Esophagus (tissue), 2 donors: Measurements from ENCODE around the gene DCLK2. TPM values are rescaled to one million over a fixed set of nuclear protein-coding genes. Genes with fewer than 3 reads are reported as not detected.

ENCODE experiments used
- H3K27ac ChIP-seq, 2 donors: one replicate each; pipeline ENCODE4 v1.5.1; 2013; ENCODE audit warnings: low read depth in 2 of 2, mild to moderate bottlenecking in 2 of 2, inconsistent platforms in 1 of 2, low read length in 1 of 2, moderate library complexity in 1 of 2
- H3K27me3 ChIP-seq, 2 donors: one replicate each; pipeline ENCODE4 v1.6.1; 2013; ENCODE audit warnings: low read length in 2 of 2, control low read depth in 1 of 2, mild to moderate bottlenecking in 1 of 2; ENCODE audit not compliant: insufficient read depth in 2 of 2, control insufficient read depth in 1 of 2
- H3K36me3 ChIP-seq, 2 donors: one replicate each; pipeline ENCODE4 v1.6.1; 2013; ENCODE audit warnings: low read length in 1 of 2; ENCODE audit not compliant: control insufficient read depth in 2 of 2, insufficient read depth in 2 of 2
- H3K4me1 ChIP-seq, 2 donors: one replicate each; pipeline ENCODE4 v1.6.1; 2013; ENCODE audit warnings: low read length in 1 of 2; ENCODE audit not compliant: control insufficient read depth in 2 of 2, insufficient read depth in 2 of 2
- H3K4me3 ChIP-seq, 2 donors: one replicate each; pipeline ENCODE4 v1.5.1; 2013; ENCODE audit warnings: low read length in 2 of 2, mild to moderate bottlenecking in 2 of 2, low read depth in 1 of 2, moderate library complexity in 1 of 2
- H3K9me3 ChIP-seq, 2 donors: one replicate each; pipeline ENCODE4 v1.6.1; 2013; ENCODE audit warnings: mild to moderate bottlenecking in 2 of 2, low read depth in 1 of 2, low read length in 1 of 2, moderate library complexity in 1 of 2; ENCODE audit not compliant: control insufficient read depth in 2 of 2, insufficient read depth in 1 of 2
- WGBS, 2 donors: extraction: QIAGEN DNeasy Blood & Tissue Kit; methylation state at CpG; one replicate each; pipeline ENCODE4 v1.1.7; 2013; 5-methylcytosine and 5-hydroxymethylcytosine counted together
- polyA plus RNA-seq, 2 donors: library from polyadenylated mRNA; stranded (reverse); fragments of 200-250 nt; gene quantifications; one replicate each; pipeline ENCODE4 v1.2.3, GENCODE V29; 2013
- donor health status: healthy with polysubstance abuse.
- donor health status: Bipolar disorder and iron deficiency.

Gene DCLK2
- polyA plus RNA-seq, 2 donors: 0.74 to 0.75 TPM

GRCh38 chr4:150278206-150278605 is 200.0 kb downstream of the DCLK2 start:
- 83 to 84% methylated on average over 2 of the region's 2 CpGs for WGBS, 2 donors
- Histone ChIP-seq H3K4me1 (no peaks in the 10 kb centered on the region), H3K27me3 (no peaks in the 10 kb centered on the region), H3K27ac (no peak overlapping the region), H3K9me3 (peaks cover 3% of the 10 kb centered on the region in 2 donors), H3K36me3 (peaks cover 0 to 13% of the 10 kb centered on the region in 2 donors), H3K4me3 (no peak overlapping the region)

DNA sequence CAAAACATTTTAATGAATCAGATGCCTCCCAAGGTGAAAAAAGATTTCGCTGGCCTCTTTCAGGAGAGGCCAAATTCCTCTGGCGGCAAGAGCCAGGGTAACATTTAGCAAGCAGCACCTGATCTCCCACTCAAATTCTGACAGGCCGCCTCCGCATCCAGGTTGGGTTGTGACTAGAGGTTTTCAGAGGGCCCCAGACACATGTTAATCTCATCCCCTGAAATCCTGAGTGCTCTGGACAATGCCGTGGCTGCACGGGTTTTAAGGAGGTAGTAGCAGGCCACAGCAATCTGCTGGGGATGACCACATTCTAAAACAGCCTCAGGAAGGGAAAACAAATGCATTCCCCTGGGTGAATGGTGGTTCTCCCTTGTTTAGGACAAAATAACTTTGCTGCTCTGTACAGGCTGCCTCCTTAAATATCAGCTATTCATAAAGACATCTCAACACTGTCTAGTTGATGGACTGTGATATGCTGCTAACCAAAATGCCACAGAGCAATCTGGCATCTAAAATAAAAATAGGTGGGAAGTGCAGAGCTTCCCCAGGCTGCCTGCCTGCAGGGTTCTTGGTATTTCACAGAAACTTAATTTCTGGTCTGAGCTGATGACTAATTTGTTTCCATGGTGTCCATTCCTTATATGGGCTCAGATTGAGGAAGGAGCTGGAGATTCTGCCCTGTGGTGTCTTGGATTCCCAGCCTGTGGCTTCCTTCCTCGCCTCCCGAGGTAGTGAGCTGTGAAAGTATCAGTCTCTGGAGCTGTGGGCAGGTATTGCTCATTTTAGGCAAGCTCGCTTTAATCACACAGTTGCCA is 202.0 kb downstream of the DCLK2 start:
- 74 to 76% methylated on average over 9 of the region's 9 CpGs for WGBS, 2 donors
- Histone ChIP-seq H3K4me3 (no peak overlapping the region), H3K4me1 (no peaks in the 10 kb centered on the region), H3K27me3 (no peaks in the 10 kb centered on the region), H3K27ac (no peak overlapping the region), H3K36me3 (peaks cover 0 to 13% of the 10 kb centered on the region in 2 donors), H3K9me3 (peaks cover 3% of the 10 kb centered on the region in 2 donors)

DNA sequence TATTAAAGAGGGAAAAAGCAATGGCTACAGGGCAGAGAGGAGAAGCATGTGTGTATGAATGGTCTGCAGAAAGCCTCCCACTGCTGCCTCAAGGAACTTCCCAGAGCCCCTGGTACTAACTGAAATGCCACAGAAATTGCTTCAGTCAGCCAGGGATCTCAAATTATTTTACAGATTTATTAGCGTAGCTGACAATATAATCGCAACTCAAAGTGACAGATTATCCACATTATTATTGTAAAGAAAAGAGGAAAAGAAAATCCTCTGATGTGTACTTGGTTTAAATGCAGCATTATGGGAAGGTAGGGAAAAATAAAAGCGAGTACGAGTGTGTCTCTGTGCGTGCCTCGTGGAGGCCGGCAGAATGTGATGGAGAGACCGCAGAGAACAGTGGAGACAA is 202.7 kb downstream of the DCLK2 start:
- H3K4me3 ChIP-seq: no peak overlapping the region
- no peaks in the 10 kb centered on the region for H3K4me1 ChIP-seq
- H3K27ac ChIP-seq: no peak overlapping the region
- peaks cover 3% of the 10 kb centered on the region in 2 donors for H3K9me3 ChIP-seq
- 96 to 97% methylated on average over 8 of the region's 8 CpGs for WGBS, 2 donors
- peaks cover 0 to 13% of the 10 kb centered on the region in 2 donors for H3K36me3 ChIP-seq
- H3K27me3 ChIP-seq: no peaks in the 10 kb centered on the region

DNA sequence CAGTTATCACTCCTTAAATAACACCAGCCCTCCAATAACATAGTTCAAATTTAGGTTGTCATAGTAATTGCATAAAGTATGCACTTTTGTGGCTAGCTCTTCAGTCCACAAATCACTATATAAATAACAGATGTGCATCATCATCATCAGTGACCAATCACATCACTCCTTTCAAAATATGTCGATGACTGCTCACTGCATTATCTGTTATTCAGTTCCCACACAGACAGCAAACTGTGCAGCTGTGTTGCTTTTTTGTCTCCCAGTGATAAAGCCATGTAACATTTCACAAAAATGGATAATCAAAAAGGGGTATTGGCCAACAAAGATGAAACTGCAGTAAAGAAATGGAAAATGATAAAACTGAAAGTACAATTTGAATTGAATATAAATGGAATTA is 205.4 kb downstream of the DCLK2 start:
- H3K4me3 ChIP-seq: no peak overlapping the region
- WGBS, 2 donors: 71 to 78% methylated on average over 1 of the region's 1 CpG
- no peaks in the 10 kb centered on the region for H3K27me3 ChIP-seq
- no peaks in the 10 kb centered on the region for H3K4me1 ChIP-seq
- H3K9me3 ChIP-seq: no peaks in the 10 kb centered on the region
- peaks cover 0 to 9% of the 10 kb centered on the region in 2 donors for H3K36me3 ChIP-seq
- no peak overlapping the region for H3K27ac ChIP-seq

GRCh38 chr4:150286656-150287055 is 208.4 kb downstream of the DCLK2 start:
- no peaks in the 10 kb centered on the region for H3K4me1 ChIP-seq
- H3K9me3 ChIP-seq: no peaks in the 10 kb centered on the region
- no peak overlapping the region for H3K4me3 ChIP-seq
- 87 to 88% methylated on average over 6 of the region's 6 CpGs for WGBS, 2 donors
- peaks cover 0 to 3% of the 10 kb centered on the region in 2 donors for H3K36me3 ChIP-seq
- no peak overlapping the region for H3K27ac ChIP-seq
- H3K27me3 ChIP-seq: no peaks in the 10 kb centered on the region

- 76 to 77% methylated on average over 2 of the region's 2 CpGs for WGBS, 2 donors
- H3K4me1 ChIP-seq: no peaks in the 10 kb centered on the region
These were observed 211.0 kb downstream of the DCLK2 start for GRCh38 chr4:150289198-150289597.

DNA sequence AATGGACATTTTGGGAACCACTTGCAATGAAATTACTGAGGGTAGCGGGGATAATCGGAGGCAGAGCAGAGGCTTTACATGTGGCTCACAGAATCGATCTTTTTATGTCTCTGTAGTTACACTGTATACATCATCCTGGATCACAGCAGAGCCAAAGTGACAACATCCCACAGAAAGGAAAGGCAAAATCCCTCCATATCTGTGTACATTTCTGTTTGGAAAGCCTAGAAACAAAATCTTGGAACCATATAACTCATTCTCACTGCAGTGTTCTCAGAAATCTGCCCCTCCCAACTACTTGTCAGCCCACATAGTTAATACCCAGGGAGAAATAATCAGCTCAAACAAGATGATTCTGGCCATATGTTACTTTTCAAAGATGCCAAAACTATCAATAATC is 211.6 kb downstream of the DCLK2 start:
- Histone ChIP-seq H3K4me3 (no peak overlapping the region), H3K27me3 (no peaks in the 10 kb centered on the region), H3K36me3 (no peaks in the 10 kb centered on the region), H3K9me3 (no peaks in the 10 kb centered on the region), H3K4me1 (no peaks in the 10 kb centered on the region), H3K27ac (no peak overlapping the region)
- WGBS, 2 donors: 81 to 87% methylated on average over 3 of the region's 3 CpGs

More at GRCh38 chr4:150289198-150289597, 211.0 kb downstream of the DCLK2 start:
- Histone ChIP-seq H3K36me3 (no peaks in the 10 kb centered on the region), H3K27ac (no peak overlapping the region), H3K27me3 (no peaks in the 10 kb centered on the region), H3K4me3 (no peak overlapping the region), H3K9me3 (no peaks in the 10 kb centered on the region)

DNA sequence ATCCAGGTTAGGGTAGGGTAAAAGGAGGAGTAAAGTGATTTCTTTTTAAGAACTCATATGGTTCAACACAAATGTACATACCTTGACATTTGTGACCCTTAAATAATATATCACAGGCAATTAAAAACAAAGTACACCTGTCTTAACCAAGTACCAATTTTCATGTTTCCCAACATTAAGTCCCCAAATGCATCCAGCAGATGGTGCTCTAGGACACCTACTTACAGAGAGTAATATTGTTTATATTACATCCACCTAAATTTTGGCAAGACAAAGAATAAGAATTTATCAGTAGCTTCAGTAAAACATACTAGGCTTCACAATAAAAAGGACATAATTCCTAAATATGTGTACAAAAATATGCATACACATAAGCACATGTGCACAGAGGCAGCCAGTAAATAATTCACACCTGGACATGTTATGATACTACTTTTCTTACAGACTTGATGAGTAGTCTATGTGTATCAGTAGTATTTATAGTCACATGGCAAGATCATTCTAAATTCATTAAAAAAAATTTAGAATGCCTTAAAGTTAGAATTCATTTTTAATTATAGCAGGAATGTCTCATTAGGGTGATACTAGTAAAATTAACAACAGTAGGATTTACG is 219.7 kb downstream of the DCLK2 start:
- no peaks in the 10 kb centered on the region for H3K36me3 ChIP-seq
- H3K27ac ChIP-seq: no peak overlapping the region
- H3K4me3 ChIP-seq: no peak overlapping the region
- H3K9me3 ChIP-seq: no peaks in the 10 kb centered on the region
- 91 to 97% methylated on average over 1 of the region's 1 CpG for WGBS, 2 donors
- H3K4me1 ChIP-seq: no peaks in the 10 kb centered on the region
- H3K27me3 ChIP-seq: no peaks in the 10 kb centered on the region

- Histone ChIP-seq H3K27me3 (no peaks in the 10 kb centered on the region), H3K4me1 (no peaks in the 10 kb centered on the region), H3K4me3 (no peak overlapping the region), H3K27ac (no peak overlapping the region), H3K36me3 (no peaks in the 10 kb centered on the region), H3K9me3 (no peaks in the 10 kb centered on the region)
- WGBS, 2 donors: 91 to 95% methylated on average over 4 of the region's 4 CpGs
These were observed 221.6 kb downstream of the DCLK2 start for GRCh38 chr4:150299816-150300215.

- Histone ChIP-seq H3K27ac (no peak overlapping the region), H3K9me3 (no peaks in the 10 kb centered on the region), H3K36me3 (no peaks in the 10 kb centered on the region), H3K4me3 (no peak overlapping the region), H3K4me1 (no peaks in the 10 kb centered on the region), H3K27me3 (no peaks in the 10 kb centered on the region)
- WGBS, 2 donors: 51 to 63% methylated on average over 4 of the region's 4 CpGs
These were observed 224.3 kb downstream of the DCLK2 start for GRCh38 chr4:150302553-150302952.
